GM19467 (cell line): ENCODE results near the gene TMEM132E.
"Not testable (repeated sequence)": the region's sequence is repeated elsewhere in the genome, so short reads cannot be mapped to it uniquely, and the experiment has no call there.

ENCODE experiments used
- ATAC-seq: cut with Tn5 transposase; IDR thresholded peaks from one replicate; pipeline ENCODE4 v1.9.1; 2021; ENCODE audit warnings: mild to moderate bottlenecking, moderate library complexity; ENCODE audit not compliant: unreplicated experiment

TMEM132E gene, protein sequence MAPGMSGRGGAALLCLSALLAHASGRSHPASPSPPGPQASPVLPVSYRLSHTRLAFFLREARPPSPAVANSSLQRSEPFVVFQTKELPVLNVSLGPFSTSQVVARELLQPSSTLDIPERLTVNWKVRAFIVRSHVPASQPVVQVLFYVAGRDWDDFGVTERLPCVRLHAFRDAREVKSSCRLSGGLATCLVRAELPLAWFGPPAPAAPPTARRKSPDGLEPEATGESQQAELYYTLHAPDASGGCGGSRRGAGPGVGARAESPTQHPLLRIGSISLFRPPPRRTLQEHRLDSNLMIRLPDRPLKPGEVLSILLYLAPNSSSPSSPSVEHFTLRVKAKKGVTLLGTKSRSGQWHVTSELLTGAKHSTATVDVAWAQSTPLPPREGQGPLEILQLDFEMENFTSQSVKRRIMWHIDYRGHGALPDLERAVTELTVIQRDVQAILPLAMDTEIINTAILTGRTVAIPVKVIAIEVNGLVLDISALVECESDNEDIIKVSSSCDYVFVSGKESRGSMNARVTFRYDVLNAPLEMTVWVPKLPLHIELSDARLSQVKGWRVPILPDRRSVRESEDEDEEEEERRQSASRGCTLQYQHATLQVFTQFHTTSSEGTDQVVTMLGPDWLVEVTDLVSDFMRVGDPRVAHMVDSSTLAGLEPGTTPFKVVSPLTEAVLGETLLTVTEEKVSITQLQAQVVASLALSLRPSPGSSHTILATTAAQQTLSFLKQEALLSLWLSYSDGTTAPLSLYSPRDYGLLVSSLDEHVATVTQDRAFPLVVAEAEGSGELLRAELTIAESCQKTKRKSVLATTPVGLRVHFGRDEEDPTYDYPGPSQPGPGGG (N-terminal part only)

DNA sequence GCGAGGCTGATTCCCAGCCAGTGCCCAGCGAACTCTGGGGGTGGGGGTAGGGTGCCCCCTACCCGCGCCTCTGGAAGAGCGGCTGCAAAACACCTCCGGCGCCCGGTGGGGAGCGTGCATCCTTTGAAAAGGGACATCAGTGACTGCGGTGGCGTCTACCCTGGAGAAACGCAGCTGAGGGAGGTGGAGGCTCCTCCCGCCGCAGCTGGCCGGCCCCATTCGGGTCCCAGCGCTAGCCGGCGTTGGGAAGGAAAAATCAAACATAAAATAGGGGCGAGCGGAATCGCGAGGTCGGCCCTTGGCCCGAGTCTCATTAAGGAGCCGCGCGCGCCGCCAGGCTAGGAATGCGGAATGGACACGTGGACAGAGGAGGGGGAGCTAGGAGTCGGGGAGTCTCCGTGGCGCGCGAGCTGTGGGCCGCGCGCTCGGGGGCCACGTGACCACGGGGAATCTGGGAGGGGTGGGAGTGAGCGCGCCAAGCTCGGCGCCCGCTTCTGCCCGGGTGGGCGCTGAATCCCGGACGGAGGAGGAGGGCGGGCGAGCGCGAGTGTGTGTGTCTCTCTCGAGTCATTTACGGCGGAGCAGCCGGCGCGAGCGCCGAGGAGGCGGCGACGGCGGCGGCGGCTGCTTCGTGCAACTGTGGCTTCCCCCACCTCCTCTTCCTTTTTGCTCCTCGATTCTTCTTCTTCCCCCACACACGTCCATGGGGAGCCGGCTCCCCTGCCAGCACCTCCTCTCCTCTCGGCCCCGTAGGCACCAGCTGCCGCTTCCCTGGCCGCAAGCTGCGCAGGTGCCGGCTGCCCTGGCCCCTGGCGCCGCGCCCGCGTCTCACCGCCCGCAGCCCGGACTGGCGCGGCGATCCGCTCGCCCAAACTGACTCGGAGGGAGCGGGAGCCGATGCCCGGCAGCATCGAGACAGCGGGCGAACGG lies at the start of gene TMEM132E:
TMEM132E (plus strand) TSS at position 566 of the 930 bp plus-strand sequence. CDS start 1,495 bp downstream, outside the sequence.
- ATAC-seq, result no peak

DNA sequence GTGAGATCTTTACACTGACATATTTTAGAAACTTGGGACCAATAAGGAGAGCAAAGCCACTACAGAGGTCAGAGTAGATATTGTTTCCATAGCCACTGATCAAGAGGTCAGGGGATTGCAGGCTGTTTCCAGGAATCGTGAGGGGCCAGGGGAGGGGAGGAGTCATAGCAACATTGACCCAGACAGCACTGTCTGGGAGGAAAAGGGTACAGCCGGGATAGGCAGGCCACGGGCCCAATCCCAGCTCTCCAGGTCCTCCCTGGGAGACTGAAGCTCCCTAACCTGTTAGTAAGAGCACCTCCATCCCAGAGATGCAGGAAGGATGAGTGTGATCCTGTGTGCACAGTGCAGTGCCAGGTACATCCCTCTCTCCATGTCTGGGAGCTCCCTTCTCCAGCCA lies 48.5 kb upstream of the TMEM132E start:
- ATAC-seq, result no peak

DNA sequence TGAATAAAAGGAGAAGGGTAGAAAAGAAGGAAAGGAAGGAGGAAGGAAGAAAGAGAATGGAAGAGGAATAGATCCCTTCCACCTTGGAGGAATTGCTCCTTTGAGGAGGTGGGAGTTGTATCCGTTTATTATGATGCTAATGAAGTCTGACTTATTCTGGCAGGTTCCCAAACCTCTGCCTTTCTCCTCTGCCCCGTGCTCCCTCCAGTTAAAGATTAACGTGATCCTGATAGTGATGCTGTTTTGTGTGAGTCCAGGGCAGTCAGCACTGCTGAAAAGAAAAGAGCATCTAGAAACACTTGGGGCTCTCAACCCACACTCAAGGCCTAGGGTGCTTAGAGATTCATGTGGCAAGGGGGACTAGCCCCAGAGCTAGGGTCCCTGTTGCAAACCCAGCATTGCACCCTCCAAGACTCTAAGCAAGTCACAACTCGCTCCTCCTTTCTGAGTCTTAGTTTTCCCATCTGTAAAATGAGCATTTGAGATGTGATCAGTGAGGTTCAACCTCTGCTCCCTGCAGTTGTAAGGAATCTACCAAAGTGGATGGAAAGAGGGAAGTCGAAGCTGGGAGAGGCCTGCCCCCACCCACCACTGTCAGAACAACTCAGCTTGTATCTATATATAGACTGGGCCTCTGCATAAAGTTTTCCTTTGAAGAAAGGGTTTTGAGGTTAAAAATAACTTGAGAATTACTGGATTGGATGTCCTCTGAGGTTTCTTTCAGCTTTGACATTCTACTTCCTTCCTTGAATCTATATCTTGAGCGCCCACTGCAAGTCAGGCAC lies 46.9 kb upstream of the TMEM132E start:
- no peak for ATAC-seq

DNA sequence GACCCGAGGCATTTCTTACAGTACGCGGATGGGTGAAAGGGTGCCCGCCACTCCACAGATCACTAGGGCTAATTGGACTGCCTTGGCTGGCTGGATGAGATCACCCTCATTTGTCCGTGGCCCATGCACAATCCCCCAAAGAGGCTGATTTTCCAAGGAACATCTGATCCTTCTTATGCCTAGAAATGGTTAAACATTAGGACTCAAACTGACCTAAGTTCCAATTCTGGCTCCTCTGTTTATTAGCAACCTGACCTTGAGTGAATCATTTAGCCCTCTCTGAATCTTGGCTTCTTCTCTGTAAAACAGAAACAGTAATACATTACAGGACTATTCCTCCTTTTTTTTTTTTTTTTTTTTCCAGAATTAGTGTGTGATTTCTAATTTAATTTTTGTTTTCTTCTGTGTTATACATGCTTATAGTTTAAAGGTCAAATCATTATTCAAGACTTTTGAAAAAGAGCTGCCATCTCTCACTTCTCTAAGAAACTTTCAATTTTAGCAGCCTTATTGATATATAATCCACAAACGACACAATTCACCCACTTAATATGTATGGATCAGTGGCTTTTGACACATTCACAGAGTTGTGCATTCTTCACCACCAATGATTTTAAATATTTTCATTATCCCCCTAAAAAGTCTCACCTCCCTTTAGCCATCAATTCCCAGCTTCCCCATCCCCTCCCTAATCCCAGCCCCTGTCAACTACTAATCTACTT lies 45.4 kb upstream of the TMEM132E start:
- no peak for ATAC-seq

DNA sequence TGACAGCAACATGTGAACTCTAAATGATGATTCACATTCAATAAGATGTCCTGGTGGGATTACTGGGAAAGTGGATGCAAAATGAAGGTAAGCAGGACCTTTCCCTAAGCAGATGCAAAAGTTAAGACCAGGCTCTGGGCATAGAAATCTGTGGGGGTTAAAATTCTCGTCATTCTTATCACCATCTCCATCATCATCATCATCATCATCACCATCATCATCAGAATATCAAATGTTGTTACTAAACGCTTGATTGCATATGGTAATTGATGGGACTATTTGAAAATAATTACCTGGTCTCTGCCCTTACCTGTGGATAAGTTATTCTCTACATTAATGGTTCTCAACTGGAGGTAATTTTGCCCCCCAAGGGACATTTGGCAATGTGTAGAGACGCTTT lies 41.9 kb upstream of the TMEM132E start:
- ATAC-seq, result no peak

DNA sequence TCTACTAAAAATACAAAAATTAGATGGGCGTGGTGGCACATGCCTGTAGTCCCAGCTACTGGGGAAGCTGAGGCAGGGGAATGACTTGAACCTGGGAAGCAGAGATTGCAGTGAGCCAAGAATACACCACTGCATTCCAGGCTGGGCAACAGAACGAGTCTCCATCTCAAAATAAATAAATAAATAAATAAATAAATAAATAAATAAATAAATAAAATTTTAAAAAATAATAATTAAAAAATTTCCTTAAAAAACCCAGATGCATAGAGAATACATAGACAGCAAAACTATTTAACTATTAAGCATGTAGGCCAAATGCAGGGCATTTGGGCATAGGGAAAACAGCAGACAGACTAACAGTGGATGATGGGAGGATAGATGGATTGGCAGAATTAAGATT lies 40.8 kb upstream of the TMEM132E start:
- not testable (repeated sequence) for ATAC-seq

DNA sequence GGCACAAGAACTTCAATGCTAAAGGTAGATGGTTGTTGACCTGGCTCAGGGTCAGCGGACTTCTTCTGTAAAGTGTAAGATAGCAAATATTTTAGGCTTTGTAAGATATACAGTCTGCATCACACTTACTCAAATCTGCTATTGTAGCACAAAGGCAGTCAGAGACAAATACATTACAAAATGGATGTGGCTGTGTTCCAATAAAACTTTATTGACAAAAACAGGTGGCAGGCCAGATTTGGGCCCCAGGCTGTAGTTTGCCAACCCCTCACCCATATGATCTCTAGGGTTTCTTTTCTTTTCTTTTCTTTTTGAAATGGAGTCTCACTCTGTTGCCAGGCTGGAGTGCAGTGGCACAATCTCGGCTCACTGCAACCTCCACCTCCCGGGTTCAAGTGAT lies 39.5 kb upstream of the TMEM132E start:
- ATAC-seq, result no peak

DNA sequence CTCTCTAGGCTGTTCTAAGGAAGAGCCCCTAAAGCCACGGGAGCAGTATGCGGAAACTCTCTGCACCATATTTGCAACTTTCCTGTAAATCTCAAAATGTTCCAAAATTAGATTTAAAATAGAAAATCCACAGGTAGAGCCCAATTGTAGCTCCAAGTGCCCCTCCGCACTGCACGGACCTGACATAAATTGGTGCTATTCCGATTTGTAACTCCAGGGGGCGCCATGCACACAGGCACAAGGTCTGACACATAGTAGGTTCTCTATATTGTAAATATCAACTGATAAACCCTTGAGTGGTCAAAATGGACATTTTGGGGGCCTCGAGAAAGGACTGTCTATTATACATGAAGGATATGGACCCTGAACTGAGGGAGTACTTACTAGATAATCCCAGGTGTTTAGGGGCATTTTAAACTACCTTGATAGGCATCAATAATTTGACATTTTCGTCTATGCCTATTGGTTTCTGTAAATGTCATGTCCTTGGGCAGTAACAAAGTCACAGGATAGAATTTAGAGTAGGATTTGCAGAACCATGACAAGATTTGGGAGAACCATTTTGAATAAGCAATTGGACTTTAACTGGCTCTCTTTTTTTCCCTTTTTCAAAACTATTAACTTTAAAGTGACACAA lies 36.6 kb upstream of the TMEM132E start:
- no peak for ATAC-seq

DNA sequence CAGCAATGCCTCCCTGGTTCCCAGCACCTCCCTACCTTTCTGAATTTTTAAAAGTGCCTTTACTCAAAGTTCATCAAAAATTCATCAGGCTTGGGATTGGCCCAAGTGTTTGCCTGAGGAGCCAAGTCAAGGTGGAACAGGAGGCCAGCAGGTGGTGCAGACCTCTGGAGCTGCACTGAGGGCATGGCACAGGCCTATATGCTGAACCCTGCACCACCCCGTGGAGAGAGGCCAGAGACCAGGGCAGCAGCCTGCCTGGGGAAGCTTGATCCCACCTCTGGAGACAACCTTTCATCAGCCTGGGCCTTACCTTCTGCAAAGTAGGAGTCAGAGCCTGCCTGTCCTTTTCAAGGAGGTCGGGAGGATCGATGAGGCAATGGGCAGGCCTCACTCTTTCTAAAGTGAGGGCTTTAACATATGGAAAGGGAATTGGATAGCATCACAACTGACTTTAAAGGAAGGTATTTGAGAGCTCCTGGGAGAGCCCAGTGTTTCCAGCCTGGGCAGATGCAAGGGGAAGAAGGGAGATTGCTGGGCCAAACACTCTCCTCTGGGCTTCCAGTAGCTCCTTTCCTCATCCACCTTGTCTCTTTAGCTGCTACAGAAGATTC lies 31.8 kb upstream of the TMEM132E start:
- no peak for ATAC-seq

DNA sequence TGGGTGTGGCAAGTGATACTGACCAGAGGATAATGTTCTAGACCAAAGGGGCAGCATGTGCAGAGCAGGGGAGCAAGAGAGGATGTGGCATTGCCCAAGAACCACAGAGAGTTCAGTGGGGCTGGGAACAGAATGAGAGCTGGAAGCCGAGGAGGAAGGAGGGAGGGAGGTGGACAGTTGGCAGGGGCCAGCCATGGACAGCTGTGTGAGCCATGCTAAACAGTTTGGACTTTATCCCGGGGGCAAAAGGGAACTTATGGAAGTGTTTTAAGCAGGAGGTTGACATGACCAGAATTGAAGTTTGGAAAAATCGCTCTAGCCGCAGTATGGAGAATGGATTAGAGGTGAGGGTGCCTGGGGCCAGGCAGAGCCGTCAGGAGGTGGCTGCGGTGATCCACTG lies 29.4 kb upstream of the TMEM132E start:
- ATAC-seq, result no peak

DNA sequence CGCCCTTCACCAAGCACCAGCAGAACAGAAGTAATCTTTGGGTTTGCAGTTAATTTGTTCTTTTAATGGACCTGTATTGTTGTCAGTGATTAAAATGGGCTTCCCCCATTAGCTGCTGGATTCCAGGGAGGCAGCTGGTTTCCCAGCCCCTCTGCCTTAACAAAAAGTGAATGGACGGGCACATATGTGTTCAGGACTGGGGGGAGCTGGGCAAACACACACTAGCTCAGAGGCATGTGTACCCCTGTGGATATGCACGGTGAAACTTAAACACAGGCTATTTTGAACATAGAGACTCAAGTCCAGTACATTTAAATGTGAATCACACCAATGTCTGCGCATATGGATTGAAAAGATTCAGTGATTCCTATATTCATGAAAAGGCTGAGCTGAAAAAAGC lies 25.5 kb upstream of the TMEM132E start:
- no peak for ATAC-seq

DNA sequence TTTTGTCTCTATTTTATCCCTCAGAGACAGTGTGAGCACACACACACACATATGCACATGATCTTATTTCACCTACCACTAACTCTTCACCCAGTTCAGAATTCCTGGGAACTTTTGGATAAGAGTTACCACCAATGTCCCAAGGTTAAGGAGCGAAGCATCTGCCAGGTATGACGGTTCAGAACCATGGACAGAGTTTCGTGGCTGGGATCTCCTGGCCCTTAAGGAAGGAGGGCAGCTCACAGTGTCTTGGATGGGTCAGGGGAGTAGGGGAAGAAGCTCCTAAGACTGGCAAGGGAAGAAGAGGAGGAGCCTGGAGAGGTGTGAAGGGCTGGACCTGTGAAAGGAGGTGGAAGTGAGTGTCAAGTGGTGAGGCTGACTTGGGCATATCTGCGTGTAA lies 23.0 kb upstream of the TMEM132E start:
- no peak for ATAC-seq

DNA sequence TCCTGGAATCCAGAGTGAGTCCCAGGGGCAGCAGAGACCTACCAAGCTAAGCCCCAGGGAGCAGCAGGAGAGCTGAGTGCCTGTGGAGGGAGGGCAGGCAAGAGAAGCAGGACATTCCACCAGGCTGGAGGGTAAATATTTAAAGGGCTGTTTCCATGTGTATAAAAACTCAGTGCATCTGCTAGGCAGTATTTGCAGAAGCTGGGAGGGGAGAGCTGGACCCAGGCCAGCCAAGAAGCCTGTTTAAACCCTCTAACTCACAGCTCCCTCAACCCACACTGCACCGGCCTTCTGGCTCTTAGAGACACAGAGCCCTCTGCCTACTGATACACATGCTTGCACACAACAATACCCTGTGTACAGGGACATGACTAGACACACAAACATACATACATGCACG lies 22.5 kb upstream of the TMEM132E start:
- ATAC-seq, result no peak

DNA sequence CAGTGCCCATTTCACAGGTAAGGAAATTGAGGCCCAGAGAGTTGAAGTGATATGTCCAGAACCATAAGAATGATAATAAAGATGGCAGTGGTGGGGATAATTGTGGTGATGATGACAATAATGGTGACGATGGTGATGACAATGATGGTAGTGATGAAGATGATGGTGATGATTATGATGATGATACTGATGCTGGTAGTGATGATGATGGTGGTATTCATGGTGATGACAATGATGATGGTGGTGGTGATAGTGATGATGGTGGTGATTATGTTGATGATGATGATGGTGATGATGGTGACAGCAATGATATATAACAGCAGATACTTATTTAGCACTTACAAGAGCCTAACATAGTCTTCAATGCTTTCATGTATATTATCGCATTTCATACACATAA lies 18.1 kb upstream of the TMEM132E start:
- no peak for ATAC-seq

DNA sequence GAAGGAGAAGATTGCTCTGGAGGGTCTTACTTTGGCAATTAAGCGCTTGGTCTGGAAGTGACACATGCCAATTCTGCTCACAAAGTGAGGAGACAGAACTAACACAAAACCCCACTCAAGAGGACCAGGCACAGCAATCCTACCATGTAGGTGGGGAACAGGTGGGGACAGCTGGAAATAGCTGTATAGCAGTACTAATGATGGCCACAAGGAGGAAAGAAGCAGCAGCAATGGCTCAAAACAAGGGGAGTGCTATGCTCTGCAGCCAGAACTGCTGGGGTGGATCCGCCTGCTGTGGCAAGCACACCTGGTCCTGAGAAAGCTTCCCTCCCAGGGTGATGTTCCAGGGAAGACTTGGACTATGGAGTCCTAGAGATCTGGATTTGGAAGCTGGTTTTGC lies 17.0 kb upstream of the TMEM132E start:
- no peak for ATAC-seq

DNA sequence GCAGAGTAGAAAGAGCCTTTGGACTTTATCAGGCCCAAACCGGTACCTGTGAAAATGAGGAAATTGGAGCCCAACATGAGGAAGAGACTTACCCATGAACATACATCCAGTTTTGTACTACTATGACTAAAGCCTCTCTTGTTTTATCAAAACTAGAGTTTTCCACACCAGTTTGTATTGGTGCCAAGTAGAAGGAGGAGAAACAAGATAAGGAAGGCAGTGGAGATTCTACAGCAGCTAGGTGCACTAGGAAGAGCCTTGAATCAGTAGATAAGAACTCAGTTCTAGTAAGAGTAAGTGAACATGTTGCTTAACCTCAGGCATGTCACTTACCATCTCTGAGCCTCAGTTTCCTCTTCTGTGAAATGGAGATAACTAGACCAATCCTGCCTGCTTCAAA lies 13.7 kb upstream of the TMEM132E start:
- ATAC-seq, result no peak

DNA sequence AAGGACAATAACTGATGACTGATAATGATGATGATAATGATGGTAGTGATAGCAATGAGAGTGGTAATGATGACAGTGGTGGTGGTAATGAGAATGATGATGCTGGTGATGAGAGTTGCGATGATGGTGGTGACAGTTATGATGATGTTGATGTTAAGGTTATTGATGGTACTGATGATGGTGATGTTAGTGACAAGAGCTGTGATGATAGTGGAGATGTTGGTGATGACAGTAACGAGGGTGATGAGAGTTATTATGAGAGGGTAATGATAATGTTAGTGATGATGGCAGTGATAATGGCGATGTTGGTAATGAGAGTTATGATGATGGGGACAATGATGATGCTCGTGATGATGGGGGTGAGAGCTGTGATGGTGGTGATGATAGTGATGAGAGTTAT lies 13.2 kb upstream of the TMEM132E start:
- no peak for ATAC-seq

DNA sequence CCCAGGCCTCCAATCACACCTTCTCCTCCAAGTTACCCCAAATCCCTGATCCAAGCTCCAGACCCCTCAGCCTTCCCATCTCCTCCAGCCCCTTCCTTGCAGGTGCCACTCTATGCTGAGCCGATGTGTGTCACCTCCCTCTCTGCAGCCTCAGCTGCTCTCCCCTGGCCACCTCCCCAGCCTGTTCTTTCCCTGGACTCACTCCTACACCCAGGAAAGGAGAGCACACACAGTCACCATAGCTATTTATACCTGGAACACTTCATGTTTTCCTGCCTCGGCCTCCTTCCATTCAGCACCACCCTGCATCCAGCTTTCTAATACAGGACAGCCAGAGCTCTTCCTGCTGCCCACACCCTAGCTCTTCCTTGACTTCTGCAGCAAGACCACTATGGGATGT lies 12.5 kb upstream of the TMEM132E start:
- ATAC-seq, result no peak
